ENCODE results near the gene NCKAP1. TPM values are rescaled to one million over a fixed set of nuclear protein-coding genes. Genes with fewer than 3 reads are reported as not detected.
"Not testable (repeated sequence)": the region's sequence is repeated elsewhere in the genome, so short reads cannot be mapped to it uniquely, and the experiment has no call there.

NCKAP1 gene
- total RNA-seq, 1 donor from 2014 or later = 72.8 TPM

DNA sequence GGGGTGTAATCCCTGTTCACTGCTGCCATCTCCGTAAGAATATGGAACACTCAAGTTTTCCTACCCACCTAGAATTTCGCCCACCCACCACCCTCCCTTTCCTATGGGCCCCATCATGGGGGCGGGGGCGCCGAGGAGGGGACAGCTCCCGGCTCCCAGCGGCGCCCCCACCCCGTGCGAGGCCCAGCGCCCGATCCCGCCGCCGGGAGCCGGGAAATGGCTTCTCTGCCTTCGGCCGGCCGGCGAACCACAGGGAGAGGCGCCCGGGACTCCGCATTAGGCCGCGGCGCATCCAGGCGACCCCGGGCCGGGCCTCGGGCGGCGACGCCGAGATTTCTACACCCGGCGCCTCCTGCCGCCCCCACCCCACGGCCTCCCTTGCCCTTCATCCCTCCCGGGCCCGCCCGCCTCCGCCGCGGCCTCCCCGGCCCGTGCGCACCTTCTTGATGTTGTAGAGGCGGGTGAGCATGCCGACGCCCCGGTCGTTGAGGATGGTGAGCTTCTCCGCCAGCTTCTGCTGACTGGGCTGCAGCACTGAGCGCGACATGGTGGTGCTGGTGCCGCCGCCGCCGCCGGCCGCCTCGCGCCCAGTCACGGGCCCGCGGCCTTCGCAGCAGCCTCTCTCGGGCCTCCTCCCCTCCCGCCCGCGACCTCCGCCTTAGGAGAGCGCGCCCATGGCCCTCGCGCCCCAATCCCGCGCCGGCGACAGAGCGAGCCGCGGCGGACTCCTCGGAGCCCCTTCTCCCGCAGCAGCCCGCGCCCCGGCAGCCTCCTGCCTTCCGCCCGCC is 510 bp downstream of the NCKAP1 start:
- DNase-seq (ENCODE audit: low read depth in 2 of 2) = peak; percentile 34 to 49

DNA sequence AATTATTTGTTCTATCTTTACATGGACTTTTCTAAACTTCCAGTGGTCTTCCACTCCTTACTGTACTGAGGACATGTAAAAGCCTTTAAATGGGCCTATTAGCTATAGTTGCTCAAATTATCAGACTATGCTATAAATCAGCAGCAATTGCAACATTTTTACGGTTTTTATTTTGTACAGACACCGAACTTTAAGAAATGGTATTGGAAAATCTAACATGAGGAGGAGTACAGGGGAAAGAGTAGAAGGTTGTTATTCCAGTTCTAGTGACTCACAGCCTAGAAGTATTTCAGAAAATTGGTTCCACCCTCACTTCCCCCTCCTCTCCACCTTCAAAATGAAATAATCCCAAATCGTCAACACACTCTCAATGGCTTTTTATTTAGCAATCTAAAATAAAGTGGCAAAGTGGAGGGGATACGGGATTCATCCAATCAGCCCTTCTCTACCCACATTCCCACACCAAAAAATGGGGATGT is 1.1 kb downstream of the NCKAP1 start:
- peak; percentile 25 to 53 for DNase-seq (ENCODE audit: low read depth in 2 of 2)

DNA sequence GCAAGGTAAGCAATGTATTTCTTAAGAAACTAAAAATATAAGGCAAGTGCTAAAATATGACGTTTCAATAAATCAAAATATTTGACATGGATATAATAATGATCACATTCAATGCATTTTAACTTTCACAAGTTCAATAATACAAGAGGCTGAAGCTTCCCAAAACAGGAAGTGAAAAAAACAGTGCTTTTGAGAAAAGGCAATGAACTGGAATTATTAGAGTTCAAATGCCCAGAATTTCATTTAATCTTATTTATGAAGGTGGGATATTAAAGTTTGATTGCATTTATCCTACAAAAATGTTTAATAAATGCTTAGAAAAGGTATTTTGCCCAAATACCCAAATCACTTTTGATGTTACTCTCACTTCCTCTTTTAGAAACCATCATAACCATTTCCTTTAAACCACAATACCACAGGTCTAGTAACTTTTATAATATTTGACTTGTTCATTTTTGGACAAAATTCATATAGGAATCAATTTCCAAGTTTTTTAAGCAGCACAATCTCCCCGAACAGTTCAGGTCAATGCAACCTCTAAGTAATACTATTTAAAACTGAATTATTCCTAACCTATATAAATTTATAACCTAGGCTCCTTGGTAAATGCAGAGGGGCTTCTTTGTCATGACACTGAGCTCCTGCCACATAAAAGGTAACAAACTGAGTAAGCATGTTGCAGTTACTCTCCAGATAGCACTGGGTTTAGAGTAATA is 2.1 kb downstream of the NCKAP1 start:
- no peak for DNase-seq (ENCODE audit: low read depth in 2 of 2)

GRCh38 chr2:183035298-183035953 is 2.8 kb downstream of the NCKAP1 start:
- DNase-seq (ENCODE audit: low read depth in 2 of 2) = peak in 1 of 2 donors; percentile 17

DNA sequence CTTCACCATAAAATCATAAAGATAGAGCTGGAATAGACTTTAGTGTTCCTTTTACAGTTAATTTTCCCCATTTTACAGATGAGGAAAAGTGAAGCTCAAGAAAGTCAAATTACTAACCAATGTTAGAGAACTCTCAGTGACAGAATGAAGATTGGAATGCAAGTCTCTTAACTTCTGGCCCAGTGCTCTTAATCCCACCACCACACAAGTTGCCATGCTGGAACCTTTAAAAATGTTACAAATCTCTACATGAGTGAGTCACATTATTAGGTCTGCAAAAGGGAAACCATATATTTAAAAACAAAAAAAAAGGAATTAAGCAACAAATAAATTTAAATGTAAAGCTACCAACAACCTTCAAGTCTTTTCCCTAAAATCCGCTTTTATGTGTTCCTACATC is 3.5 kb downstream of the NCKAP1 start:
- DNase-seq (ENCODE audit: low read depth in 2 of 2) = no peak

DNA sequence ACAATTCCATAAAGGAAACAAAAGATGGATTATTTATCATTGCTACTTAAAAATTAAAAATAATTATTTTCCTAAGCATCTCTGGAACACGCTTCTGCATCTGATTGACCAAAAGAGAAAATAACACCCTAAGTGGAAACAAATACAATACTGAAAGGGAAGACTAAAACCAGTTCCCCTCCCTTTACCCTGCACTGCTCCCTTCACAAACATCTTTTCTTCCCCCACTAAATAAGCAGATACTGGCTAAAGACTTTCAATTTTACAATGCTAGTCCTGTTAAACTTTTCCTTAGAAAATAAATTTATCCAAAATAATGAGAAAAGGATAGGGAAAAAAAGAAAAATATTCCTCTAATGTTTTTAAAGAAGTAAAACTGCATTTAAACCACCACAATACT is 4.3 kb downstream of the NCKAP1 start:
- DNase-seq (ENCODE audit: low read depth in 2 of 2) = no peak

GRCh38 chr2:183031911-183032794 is 6.1 kb downstream of the NCKAP1 start:
- DNase-seq (ENCODE audit: low read depth in 2 of 2) = no peak

- DNase-seq (ENCODE audit: low read depth in 2 of 2) = no peak
Measured at GRCh38 chr2:183029219-183029618, 9.0 kb downstream of the NCKAP1 start.

- no peak for DNase-seq (ENCODE audit: low read depth in 2 of 2)
Measured at GRCh38 chr2:183028108-183028507, 10.1 kb downstream of the NCKAP1 start.

DNA sequence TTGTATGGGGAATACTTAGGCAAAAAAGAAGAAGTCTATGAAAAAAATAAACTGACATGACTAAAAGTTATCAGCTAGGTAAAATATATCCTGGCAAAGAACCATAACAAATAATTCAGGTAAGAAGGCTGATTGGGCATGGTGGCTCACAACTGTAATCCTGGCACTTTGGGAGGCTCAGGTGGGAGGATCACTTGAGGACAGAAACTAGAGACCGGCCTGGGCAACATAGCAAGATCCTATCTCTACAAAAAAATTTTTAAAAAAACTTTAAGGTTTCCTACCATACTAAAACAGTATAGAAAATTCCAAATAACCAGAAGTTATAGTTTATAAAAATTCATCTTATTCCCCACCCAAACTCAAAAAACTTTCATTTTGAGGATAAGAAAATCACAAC is 10.8 kb downstream of the NCKAP1 start:
- DNase-seq (ENCODE audit: low read depth in 2 of 2) = no peak

DNA sequence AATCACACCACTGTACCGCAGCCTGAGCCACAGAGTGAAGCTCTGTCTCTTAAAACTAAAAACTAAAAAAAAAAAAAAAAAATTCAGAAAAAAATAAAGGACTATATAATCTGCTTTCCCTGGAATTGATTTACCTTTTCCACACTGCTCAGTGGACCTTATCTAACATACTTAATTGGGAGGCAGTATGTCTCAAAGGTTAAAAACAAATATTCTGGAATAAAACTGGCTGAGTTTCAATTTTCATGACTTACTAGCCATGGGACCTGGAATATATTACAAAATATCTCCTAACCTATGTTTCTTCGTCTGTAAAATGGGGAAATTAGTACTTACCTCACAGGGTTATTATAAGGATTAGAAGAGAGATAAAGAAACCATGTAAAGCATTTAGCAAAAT is 11.8 kb downstream of the NCKAP1 start:
- no peak for DNase-seq (ENCODE audit: low read depth in 2 of 2)

GRCh38 chr2:183025993-183026392 is 12.3 kb downstream of the NCKAP1 start:
- no peak for DNase-seq (ENCODE audit: low read depth in 2 of 2)

- DNase-seq (ENCODE audit: low read depth in 2 of 2) = peak in 1 of 2 donors; percentile 75
Measured at GRCh38 chr2:183024339-183025095, 13.7 kb downstream of the NCKAP1 start.

DNA sequence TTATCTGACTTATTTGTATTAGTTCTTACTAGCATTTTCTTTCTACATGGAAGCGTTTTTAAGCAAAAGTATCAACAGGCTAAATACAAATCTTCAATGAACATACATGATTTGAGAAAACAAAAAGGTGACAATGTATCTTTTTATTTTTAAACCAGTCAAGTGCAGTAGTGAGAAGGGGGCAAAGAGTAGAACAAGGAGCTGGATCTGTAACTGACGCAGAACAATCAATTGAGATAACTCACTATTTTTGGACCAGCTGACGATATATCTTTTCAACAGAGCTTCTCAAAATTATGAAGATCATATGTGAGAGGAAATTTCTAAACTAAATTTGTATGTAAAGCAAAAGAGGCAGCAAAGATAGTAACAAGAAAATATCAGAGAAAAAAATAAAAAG is 15.5 kb downstream of the NCKAP1 start:
- DNase-seq (ENCODE audit: low read depth in 2 of 2) = no peak

GRCh38 chr2:183021613-183022012 is 16.6 kb downstream of the NCKAP1 start:
- no peak for DNase-seq (ENCODE audit: low read depth in 2 of 2)

GRCh38 chr2:183019718-183020442 is 18.4 kb downstream of the NCKAP1 start:
- no peak for DNase-seq (ENCODE audit: low read depth in 2 of 2)

- DNase-seq (ENCODE audit: low read depth in 2 of 2) = not testable (repeated sequence)
Measured at GRCh38 chr2:183017845-183018244, 20.4 kb downstream of the NCKAP1 start.

GRCh38 chr2:183014005-183014404 is 24.3 kb downstream of the NCKAP1 start:
- no peak for DNase-seq (ENCODE audit: low read depth in 2 of 2)

DNA sequence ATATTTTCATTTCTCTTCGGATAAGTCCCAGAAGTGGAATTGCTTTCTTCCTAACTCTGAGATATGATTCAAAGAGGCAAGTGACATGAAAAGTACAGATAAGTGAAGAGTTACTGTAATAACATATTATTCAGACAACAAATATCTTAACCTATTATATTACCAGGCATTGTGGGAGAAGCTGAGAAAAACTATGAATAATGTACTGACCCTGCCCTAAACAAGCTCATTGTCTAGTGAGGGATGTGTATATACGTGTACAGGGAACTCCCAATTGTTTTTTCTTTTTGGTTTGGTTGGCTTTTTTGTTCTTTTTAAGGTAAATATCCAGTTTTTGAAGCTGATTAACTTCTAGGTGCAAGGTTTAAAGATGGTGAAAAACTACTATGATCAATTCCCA is 26.5 kb downstream of the NCKAP1 start:
- DNase-seq (ENCODE audit: low read depth in 2 of 2) = no peak

GRCh38 chr2:183010112-183010511 is 28.1 kb downstream of the NCKAP1 start:
- peak in 1 of 2 donors; percentile 32 for DNase-seq (ENCODE audit: low read depth in 2 of 2)

All from lung microvascular endothelial cell (primary cell).